NCI-H82 treated with DMSO at 0.1 percent for 48 hours (cell line): ENCODE measurements around the gene SRRM5.
"Not testable (repeated sequence)": the region's sequence is repeated elsewhere in the genome, so short reads cannot be mapped to it uniquely, and the experiment has no call there.

ENCODE experiments used
- DNase-seq: peaks from one replicate; lab custom pipeline; 2025; ENCODE audit not compliant: unreplicated experiment; lab: John Stamatoyannopoulos, UW

The SRRM5 gene

DNA sequence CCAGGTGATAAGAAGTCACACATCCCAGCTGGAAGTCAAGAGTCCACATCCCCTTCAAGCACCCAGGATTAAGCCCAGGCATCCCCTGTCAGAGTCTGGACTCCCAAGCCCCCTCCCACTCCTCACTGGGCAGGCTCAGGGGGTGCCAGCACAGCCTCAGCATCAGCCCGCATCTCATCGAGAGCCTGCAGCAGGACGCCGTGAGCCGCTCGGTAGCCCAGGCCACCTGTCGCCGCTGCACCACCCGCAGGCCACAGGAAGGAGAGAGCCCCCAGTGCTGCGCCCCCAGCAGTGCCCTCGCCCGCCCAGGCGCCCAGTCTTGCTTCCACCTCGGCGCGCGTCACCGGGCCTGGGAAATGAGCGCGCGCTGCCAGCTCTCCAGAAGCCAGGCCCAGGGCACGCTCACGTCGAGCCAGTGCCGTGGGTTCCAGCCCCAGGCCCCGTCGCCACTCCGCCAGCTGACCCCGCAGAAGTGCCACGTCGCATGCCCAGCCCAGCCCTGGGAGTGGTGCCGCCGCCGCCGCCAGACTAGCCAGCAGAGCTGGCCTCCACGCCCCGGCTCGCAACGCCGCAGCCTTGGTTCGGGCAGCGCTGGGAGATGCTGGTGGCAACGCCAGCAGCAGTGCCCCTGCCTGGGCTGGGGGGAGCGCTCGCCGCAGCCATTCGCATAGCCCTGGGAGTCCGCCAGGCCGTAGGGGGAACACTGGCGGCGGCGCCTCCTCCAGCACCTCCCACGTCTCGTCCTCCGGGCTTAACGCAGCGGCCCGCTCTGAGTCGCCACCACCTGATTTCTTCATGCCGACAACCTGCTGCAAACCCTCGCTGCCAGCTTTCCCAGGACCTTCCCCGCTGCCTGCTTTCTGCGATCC is 19.8 kb upstream of the SRRM5 start:
- DNase-seq = no peak

DNA sequence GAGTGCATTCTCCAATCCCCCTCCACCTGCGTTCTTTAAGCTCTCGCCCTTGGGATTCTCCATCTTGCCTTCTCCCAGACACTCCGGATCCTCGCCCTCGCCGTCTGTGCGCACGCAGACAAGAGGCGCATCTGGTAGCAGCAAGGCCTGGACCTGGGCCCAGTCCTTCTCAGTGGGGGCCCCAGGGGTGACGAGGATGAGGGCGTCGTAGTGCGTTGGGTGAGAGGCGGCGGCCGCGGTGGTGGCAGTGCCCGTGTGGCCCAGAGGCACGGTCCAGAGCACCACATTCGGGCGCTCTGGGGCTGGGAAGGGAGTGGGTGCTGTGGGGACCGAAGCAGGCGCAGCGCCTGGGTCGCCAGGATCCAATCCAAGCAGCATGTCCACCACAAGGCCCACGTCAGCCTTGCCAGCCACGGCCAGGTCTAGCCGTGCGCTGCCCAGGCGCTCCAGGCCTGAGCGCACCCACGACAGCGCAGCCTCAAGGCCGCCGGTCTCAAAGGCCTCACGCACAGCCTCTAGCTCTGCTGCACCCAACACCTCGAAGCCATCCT is 19.0 kb upstream of the SRRM5 start:
- DNase-seq = no peak

DNA sequence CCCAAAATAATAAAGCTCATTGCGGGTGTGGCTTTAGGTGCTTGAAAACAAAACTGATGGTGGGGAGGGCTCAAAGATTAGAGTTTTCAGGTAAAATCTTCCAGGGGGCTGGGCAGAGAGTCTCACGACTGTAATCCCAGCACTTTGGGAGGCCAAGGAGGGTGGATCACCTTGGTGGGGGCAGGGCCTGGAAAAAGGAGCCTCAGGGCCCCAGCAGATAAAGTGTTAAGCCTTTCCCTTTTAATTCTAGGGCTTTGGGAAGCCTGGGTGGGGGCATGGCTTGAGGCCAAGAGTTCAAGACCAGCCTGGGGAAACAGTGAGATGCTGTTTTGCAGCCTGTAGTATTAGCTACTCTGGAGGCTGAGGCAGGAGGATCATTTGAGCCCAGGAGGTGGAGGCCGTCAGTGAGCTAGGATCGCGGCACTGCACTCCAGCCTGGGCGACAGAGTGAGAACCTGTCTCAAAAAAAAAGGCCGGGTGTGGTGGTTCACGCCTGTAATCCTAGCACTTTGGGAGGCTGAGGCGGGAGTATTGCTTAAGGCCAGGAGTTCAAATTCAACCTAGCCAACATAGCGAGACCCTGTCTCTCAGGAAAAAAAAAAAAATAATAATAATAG is 17.7 kb upstream of the SRRM5 start:
- DNase-seq = no peak

DNA sequence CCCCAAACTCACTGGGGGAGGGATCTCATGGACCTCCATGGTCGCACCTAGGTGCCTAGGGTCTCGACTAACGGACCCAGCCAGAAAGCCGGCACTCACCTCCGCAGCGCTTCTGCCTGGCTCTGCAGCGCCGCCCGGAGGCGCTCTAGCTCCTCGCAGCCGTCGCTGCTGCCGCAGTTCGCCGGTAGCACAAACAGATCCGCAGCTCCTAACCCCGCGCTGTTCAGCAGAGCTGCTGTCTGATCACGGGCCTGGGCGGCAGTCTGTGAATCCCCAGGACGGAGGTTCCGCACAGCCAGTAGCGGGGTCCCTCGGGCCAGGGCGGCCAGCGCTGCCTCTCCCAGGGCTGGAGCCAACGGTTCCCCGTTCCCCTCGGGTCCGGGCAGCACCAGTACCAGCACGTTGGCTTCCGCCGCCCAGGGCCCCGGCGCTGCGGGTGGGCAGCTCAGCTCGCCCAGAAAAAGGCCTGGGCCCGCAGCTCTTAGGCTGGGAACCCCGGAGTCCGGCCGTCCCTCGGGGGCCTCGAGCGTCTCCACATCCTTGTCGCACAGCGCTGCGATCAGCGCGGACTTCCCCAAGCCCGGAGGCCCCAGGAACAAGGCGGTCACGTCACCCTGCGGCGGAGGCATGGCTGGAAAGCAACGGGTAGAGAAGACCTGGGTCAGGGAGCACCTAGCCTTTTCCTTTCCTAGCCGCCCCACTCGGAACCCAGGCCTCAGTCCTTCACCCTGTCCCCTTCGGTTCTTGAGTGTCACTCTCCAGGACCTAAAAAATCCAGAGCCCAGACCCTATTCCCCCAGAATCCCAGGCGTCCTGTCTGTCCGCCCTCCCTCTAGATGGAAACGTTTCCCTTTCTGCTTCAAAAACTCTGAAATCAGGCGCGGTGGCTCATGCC is 16.9 kb upstream of the SRRM5 start:
- peak; percentile 21 for DNase-seq

DNA sequence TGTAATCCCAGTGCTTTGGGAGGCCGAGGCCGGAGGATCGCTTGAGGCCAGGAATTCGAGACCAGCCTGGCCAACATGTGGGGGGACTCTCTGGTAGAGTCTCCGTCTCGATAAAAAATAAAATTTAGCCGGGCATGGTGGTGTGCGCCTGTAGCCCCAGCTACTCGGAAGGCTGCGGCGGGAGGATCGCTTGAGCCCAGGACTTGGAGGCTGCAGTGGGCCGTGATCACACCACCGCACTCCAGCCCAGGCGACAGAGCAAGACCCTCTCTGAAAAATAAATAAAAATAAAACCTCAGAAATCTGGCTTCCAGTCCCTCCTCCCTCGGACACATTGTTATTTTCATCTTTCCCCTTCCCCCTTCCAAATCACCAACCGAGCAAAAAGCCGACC is 16.3 kb upstream of the SRRM5 start:
- no peak for DNase-seq

DNA sequence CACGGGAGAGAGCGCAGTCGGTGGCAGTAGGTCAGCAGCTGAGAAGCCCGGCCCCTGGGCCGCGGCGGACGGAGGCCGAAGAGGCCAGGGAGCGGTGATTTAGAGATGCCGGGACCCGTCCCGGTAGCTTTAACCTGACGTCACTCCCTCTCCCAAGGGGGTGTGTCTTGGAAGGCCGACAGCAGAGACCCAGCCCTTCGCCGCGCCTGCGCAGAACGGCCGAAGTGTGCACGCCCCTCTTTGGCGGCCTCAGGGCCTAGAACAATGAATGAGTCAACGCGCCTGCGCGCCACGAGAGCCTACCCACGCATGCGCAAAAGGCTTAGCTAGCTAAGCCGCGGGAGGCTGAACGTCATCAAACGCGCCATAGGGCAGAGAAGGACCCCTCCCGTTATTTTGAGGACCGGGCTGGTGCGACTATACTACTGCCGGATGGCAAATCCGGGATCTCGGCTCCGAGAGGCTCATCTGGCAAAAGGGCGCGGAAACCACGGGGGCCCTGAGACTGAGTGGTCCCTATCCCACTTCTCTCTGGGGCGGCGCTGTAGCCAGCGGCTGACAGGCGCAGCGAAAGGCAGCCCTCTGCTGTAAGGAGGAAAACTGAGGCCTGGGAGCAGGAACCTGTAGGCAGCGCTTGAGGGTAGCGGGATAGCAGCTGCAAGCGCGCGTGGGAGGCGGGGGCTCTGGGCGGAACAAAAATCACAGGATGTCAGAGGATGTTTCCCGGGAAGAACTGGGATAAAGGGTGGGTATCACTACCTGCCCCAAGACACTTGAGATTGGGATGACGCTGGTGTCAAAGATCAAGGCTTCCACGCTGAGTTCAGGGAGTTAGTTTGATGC is 15.7 kb upstream of the SRRM5 start, which contains the start of the genes IRGQ and ZNF576:
Gene IRGQ, minus strand, starts transcription at position 136 of the 843 bp plus-strand sequence. CDS start 796 bp downstream, outside the sequence.
Gene ZNF576, plus strand, starts transcription at position 597 of the 843 bp plus-strand sequence. CDS start 514 bp downstream, outside the sequence.
- peak; percentile 99 for DNase-seq

DNA sequence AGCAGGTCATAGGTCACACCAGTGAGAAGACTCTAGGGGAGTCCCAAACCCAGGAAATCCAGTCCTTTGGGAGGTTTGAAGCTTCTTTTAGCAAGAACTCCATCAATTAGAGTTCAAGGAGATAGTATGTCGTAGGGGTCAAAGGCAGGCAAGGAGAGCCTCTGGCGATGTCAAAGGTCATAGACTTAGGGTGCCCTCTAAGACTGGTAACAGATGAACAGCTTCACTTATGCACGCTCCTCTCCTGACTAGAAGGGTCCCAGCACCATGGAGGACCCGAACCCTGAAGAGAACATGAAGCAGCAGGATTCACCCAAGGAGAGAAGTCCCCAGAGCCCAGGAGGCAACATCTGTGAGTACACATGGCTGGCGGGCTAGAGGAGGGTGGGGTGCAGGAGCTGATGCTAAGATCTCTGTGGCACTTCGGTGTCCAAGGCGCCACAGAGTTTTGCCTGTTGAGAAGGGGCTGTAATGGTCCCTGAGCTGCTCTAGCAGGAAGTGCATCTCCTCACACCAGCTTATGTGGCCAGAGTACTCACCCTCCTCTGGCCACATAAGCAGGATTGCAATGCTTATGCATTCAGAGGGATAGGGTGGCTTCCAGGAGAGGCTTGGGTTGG is 14.9 kb upstream of the SRRM5 start:
- DNase-seq = no peak

DNA sequence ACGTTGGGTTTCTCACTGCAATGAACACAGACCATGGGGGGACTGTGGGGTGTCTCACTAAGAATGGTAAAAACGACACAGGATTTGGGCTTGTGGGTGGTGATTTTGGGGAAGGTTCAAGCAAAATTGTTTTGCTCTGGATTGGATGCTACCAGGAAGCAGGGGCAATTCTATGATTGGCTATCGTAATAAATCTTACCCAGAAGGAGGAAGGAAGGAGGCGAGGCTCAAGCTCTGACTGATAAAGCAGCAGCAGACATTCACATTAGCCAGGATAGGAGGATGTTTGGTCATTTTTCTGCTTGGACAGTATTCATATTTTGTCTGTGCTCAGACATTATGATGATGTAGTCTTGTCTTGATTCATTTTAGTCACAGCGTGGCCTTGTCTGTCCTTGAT is 14.0 kb upstream of the SRRM5 start:
- no peak for DNase-seq

DNA sequence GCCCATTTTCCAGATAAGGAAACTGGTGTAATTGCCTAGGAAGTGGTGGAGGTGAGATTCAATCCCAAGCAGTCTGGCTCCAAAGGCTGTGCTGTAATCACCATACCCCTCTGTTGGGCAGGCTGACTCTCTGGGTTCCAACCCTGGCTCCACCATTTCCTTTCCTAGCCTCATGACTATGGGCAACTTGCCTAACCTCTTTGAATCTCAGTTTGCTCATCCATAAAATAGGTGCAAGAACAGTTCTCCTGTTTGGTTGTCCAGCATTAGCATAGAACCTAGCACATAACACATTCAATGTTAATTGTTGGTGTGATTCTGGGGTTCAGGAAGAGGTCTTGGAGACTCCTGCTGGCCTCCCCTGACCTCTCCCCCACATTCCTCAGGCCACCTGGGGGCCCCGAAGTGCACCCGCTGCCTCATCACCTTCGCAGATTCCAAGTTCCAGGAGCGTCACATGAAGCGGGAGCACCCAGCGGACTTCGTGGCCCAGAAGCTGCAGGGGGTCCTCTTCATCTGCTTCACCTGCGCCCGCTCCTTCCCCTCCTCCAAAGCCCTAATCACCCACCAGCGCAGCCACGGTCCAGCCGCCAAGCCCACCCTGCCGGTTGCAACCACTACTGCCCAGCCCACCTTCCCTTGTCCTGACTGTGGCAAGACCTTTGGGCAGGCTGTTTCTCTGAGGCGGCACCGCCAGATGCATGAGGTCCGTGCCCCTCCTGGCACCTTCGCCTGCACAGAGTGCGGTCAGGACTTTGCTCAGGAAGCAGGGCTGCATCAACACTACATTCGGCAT is 13.2 kb upstream of the SRRM5 start:
- DNase-seq = no peak

DNA sequence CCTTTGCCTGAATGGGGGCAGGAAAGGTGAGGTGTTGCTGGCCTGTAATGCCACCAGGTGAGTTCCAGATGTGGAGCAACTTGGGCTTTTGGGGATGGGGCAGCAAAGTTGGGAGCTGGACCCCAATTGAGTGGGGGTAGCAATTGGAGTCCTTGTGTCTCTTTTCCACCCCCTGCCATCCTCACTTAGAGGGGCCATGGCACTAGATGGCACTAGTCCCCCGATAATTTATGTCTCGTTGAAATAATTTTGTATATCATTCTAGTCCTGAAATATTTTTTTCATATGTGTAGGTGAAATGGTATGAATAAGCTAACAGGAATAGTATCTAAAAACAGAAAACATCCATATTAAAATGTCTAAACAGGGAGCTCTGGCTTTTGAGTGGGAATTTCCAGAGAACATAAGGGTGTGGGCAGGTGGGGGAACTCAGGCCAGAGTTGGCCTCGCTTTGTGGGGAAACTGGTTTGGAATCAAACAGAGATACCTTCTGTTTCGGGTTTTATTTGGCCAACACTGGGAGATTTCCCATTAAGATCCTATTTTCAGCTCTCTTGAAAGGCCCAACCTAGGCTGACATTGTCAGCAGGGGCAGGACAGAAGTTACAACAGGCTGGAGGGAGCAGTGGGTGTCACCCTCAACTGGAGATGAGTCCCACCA is 12.1 kb upstream of the SRRM5 start:
- DNase-seq = no peak

DNA sequence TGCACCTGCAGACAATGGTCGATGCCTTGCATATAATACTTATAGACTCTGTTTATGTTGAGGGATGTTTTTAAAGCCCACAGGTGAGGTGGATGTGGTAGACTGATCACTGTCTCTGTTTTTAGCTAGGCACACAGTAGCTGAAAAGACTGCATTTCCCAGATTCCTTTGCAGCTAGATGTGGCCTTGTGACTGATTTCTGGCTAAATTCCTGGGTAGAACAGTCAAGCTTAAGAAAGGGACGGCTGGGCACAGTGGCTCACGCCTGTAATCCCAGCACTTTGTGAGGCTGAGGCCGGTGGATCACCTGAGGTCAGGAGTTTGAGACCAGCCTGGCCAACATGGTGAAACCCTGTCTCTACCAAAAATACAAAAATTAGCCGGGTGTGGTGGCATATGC is 11.6 kb upstream of the SRRM5 start:
- DNase-seq = not testable (repeated sequence)

DNA sequence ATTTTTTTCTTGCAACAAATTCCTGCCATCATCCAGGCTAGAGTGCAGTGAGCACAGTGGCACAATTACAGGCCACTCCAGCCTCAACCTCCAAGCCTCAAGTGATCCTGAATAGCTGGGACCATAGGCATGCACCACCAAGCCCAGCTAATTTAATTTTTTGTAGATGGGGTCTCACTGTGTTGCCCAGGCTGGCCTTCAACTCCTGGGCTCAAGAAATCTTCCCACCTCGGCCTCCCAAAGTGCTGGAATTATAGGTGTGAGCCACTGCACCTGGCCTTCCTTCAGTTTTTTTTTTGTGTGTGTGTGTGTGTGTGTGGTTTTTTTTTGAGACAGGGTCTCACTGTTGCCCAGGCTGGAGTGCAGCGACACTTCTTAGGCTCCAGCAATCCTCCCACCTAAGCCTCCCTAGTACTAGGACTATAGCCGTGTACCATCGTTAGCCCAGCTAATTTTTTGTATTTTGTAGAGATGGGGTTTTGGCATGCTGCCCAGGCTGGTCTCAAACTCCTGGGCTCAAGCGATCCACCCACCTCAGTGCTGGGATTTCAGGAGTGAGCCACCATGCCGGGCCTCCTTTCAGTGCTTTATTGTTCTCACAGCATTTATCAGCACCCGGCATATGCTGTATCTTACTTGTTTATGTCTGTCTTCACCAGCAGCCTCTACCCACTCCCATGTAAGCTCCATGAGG is 5.9 kb upstream of the SRRM5 start:
- DNase-seq = no peak

DNA sequence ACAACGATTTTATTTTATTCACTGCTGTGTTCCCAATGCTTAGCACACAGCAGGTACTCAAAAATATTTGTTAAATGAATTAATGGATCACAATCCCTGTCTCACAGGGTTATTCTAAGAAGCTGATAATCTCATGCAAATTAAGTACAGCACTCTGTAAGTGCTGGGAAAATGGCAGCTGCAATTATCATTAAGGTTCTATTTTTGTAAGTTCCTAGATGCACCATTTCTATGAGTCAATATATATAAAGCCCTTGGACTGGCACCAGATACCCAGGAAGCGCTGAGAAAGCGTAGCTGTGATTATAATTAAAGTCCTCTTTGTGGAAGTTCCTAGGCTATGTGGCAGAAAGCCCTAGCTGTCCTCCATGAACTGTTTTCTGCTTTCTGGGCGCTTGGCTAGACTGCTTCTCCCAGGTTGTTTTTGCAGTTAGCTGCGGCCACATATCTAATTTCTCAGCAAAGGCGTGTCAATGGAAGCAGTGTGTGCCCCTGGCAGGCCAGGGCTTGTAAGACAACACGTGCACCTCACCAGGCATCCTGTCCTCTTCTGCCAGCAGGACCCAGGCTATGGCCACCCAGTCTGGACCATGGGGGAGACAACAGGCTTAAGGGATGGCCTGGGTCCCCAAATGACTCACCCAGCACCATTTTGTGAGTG is 5.2 kb upstream of the SRRM5 start:
- no peak for DNase-seq

DNA sequence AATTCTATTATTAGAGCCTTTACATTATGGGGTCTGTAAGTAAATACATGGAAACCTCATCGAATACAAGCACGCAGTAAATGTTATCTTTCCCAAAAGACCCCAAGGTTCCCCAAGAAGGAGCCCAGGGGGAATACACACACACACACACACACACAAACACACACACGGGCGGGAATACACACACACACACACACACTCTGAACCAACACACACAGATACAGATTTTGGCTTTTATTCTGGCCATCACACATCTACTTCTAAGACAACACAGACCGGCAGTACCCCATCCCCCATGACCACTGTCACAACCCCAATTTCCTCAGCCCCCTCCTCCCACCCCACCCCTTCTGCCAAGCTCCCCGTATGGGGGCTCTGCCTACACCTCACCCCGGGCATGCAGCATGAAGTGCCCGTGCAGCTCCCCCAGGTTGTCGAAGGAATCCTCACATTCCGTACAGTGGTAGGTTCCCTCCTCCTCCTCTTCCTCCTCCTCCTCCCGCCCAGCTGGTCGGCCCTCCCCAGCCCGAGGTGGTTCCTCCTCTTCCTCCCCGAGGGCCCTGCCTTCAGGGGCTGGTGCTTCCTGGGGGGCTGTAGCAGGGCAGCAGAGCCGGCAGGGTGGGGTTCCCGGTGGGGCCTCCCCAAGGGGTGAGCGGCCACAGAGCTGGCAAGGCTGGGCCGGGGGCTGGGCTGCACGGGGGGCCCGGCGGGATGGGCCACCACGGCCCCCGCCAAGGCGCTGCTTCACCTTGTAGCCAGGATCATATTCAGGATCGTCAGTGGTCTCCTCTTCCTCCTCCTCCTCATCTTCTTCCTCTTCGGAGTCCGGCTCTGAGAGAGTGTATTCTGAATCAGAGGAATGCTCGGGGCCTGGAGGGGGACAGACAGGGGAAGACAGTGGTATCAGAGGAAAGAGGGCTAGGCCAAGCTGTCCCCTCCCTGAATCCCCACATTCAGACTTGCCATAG is 4.4 kb upstream of the SRRM5 start:
- no peak for DNase-seq

DNA sequence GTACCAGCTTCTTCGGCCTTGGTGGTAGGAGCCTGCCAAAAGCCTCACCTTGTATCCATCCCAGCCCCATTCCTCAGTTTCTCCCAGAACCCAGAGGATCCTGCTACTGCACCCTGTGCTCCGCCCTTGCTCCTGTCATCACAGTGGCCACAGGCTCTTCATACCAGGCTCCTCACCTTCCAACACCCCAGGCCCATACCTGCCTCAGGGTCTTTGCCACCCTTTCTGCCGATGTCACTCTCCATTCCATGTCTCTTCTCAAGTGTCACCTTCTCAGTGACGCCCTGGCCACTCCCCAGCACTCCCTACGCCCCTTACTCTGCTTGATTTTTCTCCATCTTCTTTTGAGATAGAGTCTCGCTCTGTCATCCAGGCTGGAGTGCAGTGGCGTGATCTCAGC is 2.0 kb upstream of the SRRM5 start:
- no peak for DNase-seq

DNA sequence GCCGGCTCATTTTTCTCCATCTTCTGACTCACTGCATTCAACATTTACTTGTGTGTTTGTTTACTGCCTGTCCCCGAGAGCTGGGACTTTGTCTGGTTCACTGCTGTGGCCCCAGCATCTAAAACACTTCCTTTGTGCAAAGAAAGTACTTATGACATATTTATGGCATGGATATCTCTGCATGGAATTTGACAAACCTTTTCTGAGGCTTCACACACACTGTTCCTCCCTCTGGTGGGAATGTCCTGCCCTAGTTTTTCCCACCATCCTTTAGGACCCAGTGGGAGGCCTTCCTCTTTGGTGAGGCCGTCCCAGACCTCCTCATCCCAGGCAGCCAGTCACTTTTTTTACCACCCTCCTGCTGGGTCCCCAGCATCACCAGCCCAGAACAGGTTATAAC is 1.4 kb upstream of the SRRM5 start:
- DNase-seq = no peak
